PC-3 (cell line): Measurements from ENCODE around the gene PSMD1.

Experiments
- EZH2 ChIP-seq: fragments of 300-600 bp; sonication (generic); IDR thresholded peaks from one replicate; pipeline ENCODE4 v1.6.1; 2017; ENCODE audit warnings: antibody characterized with exemption, mild to moderate bottlenecking, low read length; ENCODE audit not compliant: unreplicated experiment
- TF ChIP-seq, protein P1 (sequence below): fragments of 300-600 bp; sonication (generic); conservative IDR thresholded peaks from 2 replicates; pipeline ENCODE4 v1.5.1; 2017; ENCODE audit warnings: antibody characterized with exemption, low read depth, mild to moderate bottlenecking, low read length

DNA sequence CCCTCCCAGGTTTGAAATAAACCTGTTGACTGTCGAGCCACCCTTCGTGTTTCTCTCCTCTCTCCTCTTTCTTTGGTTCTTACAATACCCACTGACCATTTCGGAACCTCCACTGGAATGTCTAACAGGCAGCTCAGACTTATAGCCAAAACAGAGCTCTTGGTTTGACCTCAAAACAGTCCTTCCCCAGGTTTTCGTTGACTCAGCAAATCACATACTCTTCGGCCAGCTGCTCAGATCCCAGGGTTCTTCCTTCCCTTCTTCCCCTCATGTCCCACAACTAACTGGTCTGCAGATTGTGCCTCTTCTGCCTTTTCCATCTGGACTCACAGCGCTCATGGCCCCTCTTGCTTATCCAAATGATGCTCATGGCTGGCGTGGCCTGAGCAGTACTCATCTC, 146.4 kb downstream of the PSMD1 start:
- TF ChIP-seq, protein P1, sequence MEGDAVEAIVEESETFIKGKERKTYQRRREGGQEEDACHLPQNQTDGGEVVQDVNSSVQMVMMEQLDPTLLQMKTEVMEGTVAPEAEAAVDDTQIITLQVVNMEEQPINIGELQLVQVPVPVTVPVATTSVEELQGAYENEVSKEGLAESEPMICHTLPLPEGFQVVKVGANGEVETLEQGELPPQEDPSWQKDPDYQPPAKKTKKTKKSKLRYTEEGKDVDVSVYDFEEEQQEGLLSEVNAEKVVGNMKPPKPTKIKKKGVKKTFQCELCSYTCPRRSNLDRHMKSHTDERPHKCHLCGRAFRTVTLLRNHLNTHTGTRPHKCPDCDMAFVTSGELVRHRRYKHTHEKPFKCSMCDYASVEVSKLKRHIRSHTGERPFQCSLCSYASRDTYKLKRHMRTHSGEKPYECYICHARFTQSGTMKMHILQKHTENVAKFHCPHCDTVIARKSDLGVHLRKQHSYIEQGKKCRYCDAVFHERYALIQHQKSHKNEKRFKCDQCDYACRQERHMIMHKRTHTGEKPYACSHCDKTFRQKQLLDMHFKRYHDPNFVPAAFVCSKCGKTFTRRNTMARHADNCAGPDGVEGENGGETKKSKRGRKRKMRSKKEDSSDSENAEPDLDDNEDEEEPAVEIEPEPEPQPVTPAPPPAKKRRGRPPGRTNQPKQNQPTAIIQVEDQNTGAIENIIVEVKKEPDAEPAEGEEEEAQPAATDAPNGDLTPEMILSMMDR = no peak
- TF ChIP-seq EZH2 = no peak
